GM23338 (cell line): Measurements from ENCODE around the gene BTBD9. TPM values are rescaled to one million over a fixed set of nuclear protein-coding genes. Genes with fewer than 3 reads are reported as not detected.

ENCODE experiments used
- ATAC-seq: fragments of 200-7000 bp; cut with Tn5 transposase; 3 replicates; pipeline ENCODE4 v1.9.1; 2020
- DNase-seq: peaks from one replicate; pipeline ENCODE4 v3.0.0-alpha.2; 2015; ENCODE audit warnings: low spot score
- H2AFZ ChIP-seq: fragments of 200-600 bp; sonication (generic); 2 replicates; pipeline ENCODE4 v1.8.0; 2016; ENCODE audit warnings: antibody characterized with exemption, mild to moderate bottlenecking, moderate library complexity
- H3F3A ChIP-seq: fragments of 200-600 bp; sonication (generic); replicated peaks from 2 replicates; pipeline ENCODE4 v1.8.0; 2017; ENCODE audit warnings: antibody characterized with exemption, mixed run types, low read depth
- H3K27ac ChIP-seq: fragments of 200-600 bp; sonication (generic); 2 replicates; pipeline ENCODE4 v1.6.1; 2016; ENCODE audit warnings: low read depth
- H3K27me3 ChIP-seq: fragments of 200-600 bp; sonication (generic); 2 replicates; pipeline ENCODE4 v1.8.0; 2016; ENCODE audit warnings: mild to moderate bottlenecking, mixed run types, moderate library complexity; ENCODE audit not compliant: insufficient read depth
- H3K36me3 ChIP-seq: fragments of 200-600 bp; sonication (generic); 2 replicates; pipeline ENCODE4 v1.8.0; 2016; ENCODE audit warnings: mild to moderate bottlenecking; ENCODE audit not compliant: insufficient read depth
- H3K4me1 ChIP-seq: fragments of 200-600 bp; sonication (generic); 2 replicates; pipeline ENCODE4 v1.8.0; 2016; ENCODE audit warnings: mild to moderate bottlenecking, moderate library complexity; ENCODE audit not compliant: insufficient read depth
- H3K4me2 ChIP-seq: fragments of 200-600 bp; sonication (generic); 2 replicates; pipeline ENCODE4 v1.7.1; 2017; ENCODE audit warnings: mixed run types
- H3K4me3 ChIP-seq: fragments of 200-600 bp; sonication (generic); 2 replicates; pipeline ENCODE4 v1.6.1; 2016; ENCODE audit warnings: mixed run types
- H3K79me2 ChIP-seq: fragments of 200-600 bp; sonication (generic); replicated peaks from 2 replicates; pipeline ENCODE4 v1.8.0; 2017; ENCODE audit warnings: mild to moderate bottlenecking; ENCODE audit not compliant: insufficient read depth
- H3K9me2 ChIP-seq: fragments of 200-600 bp; sonication (generic); 2 replicates; pipeline ENCODE4 v1.8.0; 2017; ENCODE audit not compliant: insufficient read depth
- H4K20me1 ChIP-seq: fragments of 200-600 bp; sonication (generic); replicated peaks from 2 replicates; pipeline ENCODE4 v1.8.0; 2017; ENCODE audit warnings: mild to moderate bottlenecking; ENCODE audit not compliant: insufficient read depth
- H3K27ac Mint-ChIP-seq: 2 replicates; pipeline ENCODE4 v1.8.0; 2020; ENCODE audit warnings: inconsistent platforms, mild to moderate bottlenecking, moderate library complexity, mixed read lengths
- H3K27me3 Mint-ChIP-seq: 3 replicates; pipeline ENCODE4 v1.8.0; 2022; ENCODE audit warnings: low read depth, mild to moderate bottlenecking, moderate library complexity, mixed read lengths, inconsistent platforms; ENCODE audit not compliant: insufficient read depth, poor library complexity
- H3K36me3 Mint-ChIP-seq: 3 replicates; pipeline ENCODE4 v1.8.0; 2021; ENCODE audit warnings: low read depth, mild to moderate bottlenecking, inconsistent platforms, moderate library complexity, mixed read lengths
- H3K4me1 Mint-ChIP-seq: 3 replicates; pipeline ENCODE4 v1.8.0; 2020; ENCODE audit warnings: mild to moderate bottlenecking, inconsistent platforms, mixed read lengths
- H3K4me3 Mint-ChIP-seq: 3 replicates; pipeline ENCODE4 v1.8.0; 2021; ENCODE audit warnings: moderate library complexity, mild to moderate bottlenecking, inconsistent platforms, mixed read lengths
- H3K9me3 Mint-ChIP-seq: 3 replicates; pipeline ENCODE4 v1.8.0; 2020; ENCODE audit warnings: moderate library complexity, mild to moderate bottlenecking, inconsistent platforms, mixed read lengths
- CREB1 ChIP-seq: fragments of 250-450 bp; sonication (Bioruptor Pico); IDR thresholded peaks from 2 replicates; pipeline ENCODE4 v1.5.0; 2020; ENCODE audit warnings: low read depth, mild to moderate bottlenecking, moderate library complexity
- EZH2 ChIP-seq: fragments of 200-600 bp; sonication (generic); IDR thresholded peaks from one replicate; pipeline ENCODE4 v1.8.0; 2017; ENCODE audit warnings: antibody characterized with exemption, mild to moderate bottlenecking, low read depth; ENCODE audit not compliant: unreplicated experiment
- EZH2phosphoT487 ChIP-seq: fragments of 200-600 bp; sonication (generic); IDR thresholded peaks from one replicate; pipeline ENCODE4 v1.8.1; 2018; ENCODE audit warnings: antibody characterized with exemption; ENCODE audit not compliant: unreplicated experiment
- JUNB ChIP-seq: IDR thresholded peaks from one replicate; pipeline ENCODE4 v1.6.1; 2016; ENCODE audit warnings: antibody characterized with exemption; ENCODE audit not compliant: unreplicated experiment
- NANOG ChIP-seq: IDR thresholded peaks from 2 replicates; pipeline ENCODE4 v1.6.1; 2016; ENCODE audit warnings: antibody characterized with exemption, borderline replicate concordance
- POLR2AphosphoS5 ChIP-seq: IDR thresholded peaks from 2 replicates; pipeline ENCODE4 v1.6.1; 2016; ENCODE audit warnings: antibody characterized with exemption, low read depth
- STAT1 ChIP-seq: IDR thresholded peaks from one replicate; pipeline ENCODE4 v1.6.1; 2016; ENCODE audit warnings: antibody characterized with exemption; ENCODE audit not compliant: unreplicated experiment
- ZNF114 ChIP-seq: fragments of 250-450 bp; sonication (Bioruptor Pico); IDR thresholded peaks from 2 replicates; pipeline ENCODE4 v1.5.0; 2020; ENCODE audit warnings: mild to moderate bottlenecking, moderate library complexity
- ZNF331 ChIP-seq: fragments of 250-450 bp; sonication (Bioruptor Pico); IDR thresholded peaks from 2 replicates; pipeline ENCODE4 v1.5.0; 2020; ENCODE audit warnings: low read depth, mild to moderate bottlenecking, moderate library complexity
- ZNF462 ChIP-seq: fragments of 250-450 bp; sonication (Bioruptor Pico); IDR thresholded peaks from 2 replicates; pipeline ENCODE4 v1.5.0; 2020; ENCODE audit warnings: mild to moderate bottlenecking, moderate library complexity
- polyA plus RNA-seq: library from polyadenylated mRNA; unstranded; fragments of >200 nt; fragmentation: Nextera tagmentation; extraction: Ambion mirVana; gene quantifications from 2 replicates; pipeline ENCODE4 v1.2.1, GENCODE V29; 2016
- total RNA-seq: library from RNA; depleted of rRNA; stranded (reverse); fragments of >200 nt; shearing (Covaris generic); gene quantifications from 2 replicates; pipeline ENCODE4 v1.2.3, GENCODE V29; 2014
- TF ChIP-seq, protein P1 (sequence below), 2 experiments: fragments of 200-600 bp in 1 of 2; sonication (generic) in 1 of 2; conservative IDR thresholded peaks; 2 replicates each; pipeline versions ENCODE4 v1.5.1 to v1.6.1; 2016 to 2017; ENCODE audit warnings: antibody characterized with exemption in 2 of 2, low read depth in 2 of 2, mild to moderate bottlenecking in 2 of 2, moderate library complexity in 1 of 2
- TF ChIP-seq, protein P2 (sequence below): IDR thresholded peaks from 2 replicates; pipeline ENCODE4 v1.6.1; 2016; ENCODE audit warnings: antibody characterized with exemption
- TF ChIP-seq, protein P3 (sequence below): IDR thresholded peaks from one replicate; pipeline ENCODE4 v1.6.1; 2018; ENCODE audit warnings: antibody characterized with exemption; ENCODE audit not compliant: unreplicated experiment

The BTBD9 gene
- total and polyA plus RNA-seq, 2 experiments from 2014 or later: 4.2 to 5.3 TPM

DNA sequence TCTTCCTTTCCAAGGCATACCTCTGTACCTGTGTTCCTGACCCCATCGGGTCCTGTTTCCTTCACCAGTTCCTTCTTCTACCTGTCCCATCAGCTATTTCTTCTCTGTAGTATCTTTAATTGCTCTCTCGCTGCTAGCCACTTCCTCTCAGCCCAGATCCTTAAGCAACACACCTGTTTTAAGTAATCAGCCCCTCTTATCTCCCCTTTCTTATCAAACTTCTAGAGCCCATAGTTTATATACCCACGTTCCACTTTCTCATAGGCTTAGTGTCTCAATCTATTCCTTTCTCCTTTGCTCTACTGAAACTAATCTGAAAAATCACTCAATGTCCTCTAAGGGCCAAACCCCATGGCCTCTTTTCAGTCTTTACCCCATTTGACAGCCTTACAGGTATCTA, 239.6 kb downstream of the BTBD9 start:
- Histone ChIP-seq H3K4me3 (no peak overlapping the region), H3F3A (no peaks in the 10 kb centered on the region), H3K4me2 (no peak overlapping the region), H3K27me3 (no peaks in the 10 kb centered on the region), H3K9me2 (no peaks in the 10 kb centered on the region), H3K4me1 (no peaks in the 10 kb centered on the region), H3K36me3 (no peaks in the 10 kb centered on the region), H3K27ac (no peak overlapping the region), H3K79me2 (no peaks in the 10 kb centered on the region), H4K20me1 (no peaks in the 10 kb centered on the region), H2AFZ (no peak overlapping the region)
- DNase-seq: no peak
- no peak overlapping the region for H3K27ac Mint-ChIP-seq
- no peak overlapping the region for H3K4me3 Mint-ChIP-seq
- H3K27me3 Mint-ChIP-seq: no peaks in the 10 kb centered on the region
- H3K9me3 Mint-ChIP-seq: no peaks in the 10 kb centered on the region
- ATAC-seq: no peak
- H3K4me1 Mint-ChIP-seq: peaks cover 12% of the 10 kb centered on the region; the same call in 2 of the 3 replicates
- no peaks in the 10 kb centered on the region for H3K36me3 Mint-ChIP-seq
- no peak for TF ChIP-seq EZH2phosphoT487
- no peak for TF ChIP-seq JUNB
- no peak for TF ChIP-seq CREB1 (CRISPR knock-in tag)
- TF ChIP-seq, protein P1, sequence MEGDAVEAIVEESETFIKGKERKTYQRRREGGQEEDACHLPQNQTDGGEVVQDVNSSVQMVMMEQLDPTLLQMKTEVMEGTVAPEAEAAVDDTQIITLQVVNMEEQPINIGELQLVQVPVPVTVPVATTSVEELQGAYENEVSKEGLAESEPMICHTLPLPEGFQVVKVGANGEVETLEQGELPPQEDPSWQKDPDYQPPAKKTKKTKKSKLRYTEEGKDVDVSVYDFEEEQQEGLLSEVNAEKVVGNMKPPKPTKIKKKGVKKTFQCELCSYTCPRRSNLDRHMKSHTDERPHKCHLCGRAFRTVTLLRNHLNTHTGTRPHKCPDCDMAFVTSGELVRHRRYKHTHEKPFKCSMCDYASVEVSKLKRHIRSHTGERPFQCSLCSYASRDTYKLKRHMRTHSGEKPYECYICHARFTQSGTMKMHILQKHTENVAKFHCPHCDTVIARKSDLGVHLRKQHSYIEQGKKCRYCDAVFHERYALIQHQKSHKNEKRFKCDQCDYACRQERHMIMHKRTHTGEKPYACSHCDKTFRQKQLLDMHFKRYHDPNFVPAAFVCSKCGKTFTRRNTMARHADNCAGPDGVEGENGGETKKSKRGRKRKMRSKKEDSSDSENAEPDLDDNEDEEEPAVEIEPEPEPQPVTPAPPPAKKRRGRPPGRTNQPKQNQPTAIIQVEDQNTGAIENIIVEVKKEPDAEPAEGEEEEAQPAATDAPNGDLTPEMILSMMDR (conservative IDR thresholded peaks at IDR 0.05; ENCODE audit: low read depth in 2 of 2): no peak
- TF ChIP-seq POLR2AphosphoS5: no peak
- no peak for TF ChIP-seq EZH2
- TF ChIP-seq ZNF114 (CRISPR knock-in tag): no peak
- no peak for TF ChIP-seq ZNF331 (CRISPR knock-in tag)
- TF ChIP-seq, protein P2, sequence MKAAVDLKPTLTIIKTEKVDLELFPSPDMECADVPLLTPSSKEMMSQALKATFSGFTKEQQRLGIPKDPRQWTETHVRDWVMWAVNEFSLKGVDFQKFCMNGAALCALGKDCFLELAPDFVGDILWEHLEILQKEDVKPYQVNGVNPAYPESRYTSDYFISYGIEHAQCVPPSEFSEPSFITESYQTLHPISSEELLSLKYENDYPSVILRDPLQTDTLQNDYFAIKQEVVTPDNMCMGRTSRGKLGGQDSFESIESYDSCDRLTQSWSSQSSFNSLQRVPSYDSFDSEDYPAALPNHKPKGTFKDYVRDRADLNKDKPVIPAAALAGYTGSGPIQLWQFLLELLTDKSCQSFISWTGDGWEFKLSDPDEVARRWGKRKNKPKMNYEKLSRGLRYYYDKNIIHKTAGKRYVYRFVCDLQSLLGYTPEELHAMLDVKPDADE: no peak
- TF ChIP-seq, protein P3, sequence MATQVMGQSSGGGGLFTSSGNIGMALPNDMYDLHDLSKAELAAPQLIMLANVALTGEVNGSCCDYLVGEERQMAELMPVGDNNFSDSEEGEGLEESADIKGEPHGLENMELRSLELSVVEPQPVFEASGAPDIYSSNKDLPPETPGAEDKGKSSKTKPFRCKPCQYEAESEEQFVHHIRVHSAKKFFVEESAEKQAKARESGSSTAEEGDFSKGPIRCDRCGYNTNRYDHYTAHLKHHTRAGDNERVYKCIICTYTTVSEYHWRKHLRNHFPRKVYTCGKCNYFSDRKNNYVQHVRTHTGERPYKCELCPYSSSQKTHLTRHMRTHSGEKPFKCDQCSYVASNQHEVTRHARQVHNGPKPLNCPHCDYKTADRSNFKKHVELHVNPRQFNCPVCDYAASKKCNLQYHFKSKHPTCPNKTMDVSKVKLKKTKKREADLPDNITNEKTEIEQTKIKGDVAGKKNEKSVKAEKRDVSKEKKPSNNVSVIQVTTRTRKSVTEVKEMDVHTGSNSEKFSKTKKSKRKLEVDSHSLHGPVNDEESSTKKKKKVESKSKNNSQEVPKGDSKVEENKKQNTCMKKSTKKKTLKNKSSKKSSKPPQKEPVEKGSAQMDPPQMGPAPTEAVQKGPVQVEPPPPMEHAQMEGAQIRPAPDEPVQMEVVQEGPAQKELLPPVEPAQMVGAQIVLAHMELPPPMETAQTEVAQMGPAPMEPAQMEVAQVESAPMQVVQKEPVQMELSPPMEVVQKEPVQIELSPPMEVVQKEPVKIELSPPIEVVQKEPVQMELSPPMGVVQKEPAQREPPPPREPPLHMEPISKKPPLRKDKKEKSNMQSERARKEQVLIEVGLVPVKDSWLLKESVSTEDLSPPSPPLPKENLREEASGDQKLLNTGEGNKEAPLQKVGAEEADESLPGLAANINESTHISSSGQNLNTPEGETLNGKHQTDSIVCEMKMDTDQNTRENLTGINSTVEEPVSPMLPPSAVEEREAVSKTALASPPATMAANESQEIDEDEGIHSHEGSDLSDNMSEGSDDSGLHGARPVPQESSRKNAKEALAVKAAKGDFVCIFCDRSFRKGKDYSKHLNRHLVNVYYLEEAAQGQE: no peak
- no peak for TF ChIP-seq STAT1
- TF ChIP-seq ZNF462 (CRISPR knock-in tag): no peak
- no peak for TF ChIP-seq NANOG
